Gastroesophageal sphincter (tissue), 4 donors: ENCODE measurements around the gene PSMC3. TPM values are rescaled to one million over a fixed set of nuclear protein-coding genes. Genes with fewer than 3 reads are reported as not detected.

Experiments used
- ATAC-seq: fragments of 150-250 bp; one replicate; pipeline ENCODE4 v1.9.1; 2016; ENCODE audit warnings: mild to moderate bottlenecking, moderate library complexity
- H3K27ac ChIP-seq, 4 donors: fragments of 200-600 bp; sonication (generic) in 3 of 4; 1 replicate in 3 of 4; 2 replicates in 1 of 4; pipeline ENCODE4 v1.5.1; 2016 to 2019
- H3K27me3 ChIP-seq: fragments of 200-600 bp; sonication (generic); one replicate; pipeline ENCODE4 v1.5.1; 2019
- H3K36me3 ChIP-seq, 2 donors: fragments of 200-600 bp; sonication (generic); one replicate each; pipeline ENCODE4 v1.5.1; 2019; ENCODE audit warnings: control low read depth in 1 of 2
- H3K4me1 ChIP-seq, 3 donors: fragments of 200-600 bp; sonication (generic); 1 replicate in 2 of 3; 2 replicates in 1 of 3; pipeline ENCODE4 v1.5.1; 2016 to 2019; ENCODE audit warnings: control low read depth in 2 of 3
- H3K4me3 ChIP-seq, 2 donors: fragments of 200-600 bp; sonication (generic); one replicate each; pipeline ENCODE4 v1.5.1; 2019; ENCODE audit warnings: mild to moderate bottlenecking in 1 of 2, moderate library complexity in 1 of 2
- H3K9me3 ChIP-seq, 3 donors: fragments of 200-600 bp; sonication (generic); one replicate each; pipeline ENCODE4 v1.5.1; 2017 to 2019; ENCODE audit warnings: control low read depth in 2 of 3
- CTCF ChIP-seq, 4 experiments: fragments of 200-600 bp in 2 of 4; fragments of 450-650 bp in 2 of 4; sonication (generic) in 1 of 4; IDR thresholded peaks; one replicate each; pipeline ENCODE4 v1.5.1; 2017 to 2019; ENCODE audit warnings: antibody characterized with exemption in 4 of 4, mild to moderate bottlenecking in 2 of 4, moderate library complexity in 2 of 4
- EP300 ChIP-seq: sonication (generic); formaldehyde crosslinking; IDR thresholded peaks from one replicate; pipeline ENCODE4 v1.6.1; 2017; ENCODE audit warnings: antibody characterized with exemption, mild to moderate bottlenecking
- POLR2A ChIP-seq, 2 donors: fragments of 450-650 bp; IDR thresholded peaks; one replicate each; pipeline ENCODE4 v1.6.1; 2017; ENCODE audit warnings: antibody characterized with exemption in 2 of 2, mild to moderate bottlenecking in 2 of 2, moderate library complexity in 1 of 2
- POLR2AphosphoS5 ChIP-seq: sonication (generic); formaldehyde crosslinking; IDR thresholded peaks from one replicate; pipeline ENCODE4 v1.6.1; 2017; ENCODE audit warnings: antibody characterized with exemption
- WGBS, 2 donors: methylation state at CpG; one replicate each; pipeline ENCODE4 v1.1.5; 2018; ENCODE audit warnings: low coverage in 1 of 2; 5-methylcytosine and 5-hydroxymethylcytosine counted together
- total RNA-seq, 4 donors: library from RNA; depleted of rRNA; stranded (reverse); fragments of >200 nt; gene quantifications; one replicate each; pipeline ENCODE4 v1.1.0, GENCODE V29; 2016

Gene PSMC3
- total RNA-seq, 4 donors from 2014 or later, result 169 to 194 (median 179) TPM

DNA sequence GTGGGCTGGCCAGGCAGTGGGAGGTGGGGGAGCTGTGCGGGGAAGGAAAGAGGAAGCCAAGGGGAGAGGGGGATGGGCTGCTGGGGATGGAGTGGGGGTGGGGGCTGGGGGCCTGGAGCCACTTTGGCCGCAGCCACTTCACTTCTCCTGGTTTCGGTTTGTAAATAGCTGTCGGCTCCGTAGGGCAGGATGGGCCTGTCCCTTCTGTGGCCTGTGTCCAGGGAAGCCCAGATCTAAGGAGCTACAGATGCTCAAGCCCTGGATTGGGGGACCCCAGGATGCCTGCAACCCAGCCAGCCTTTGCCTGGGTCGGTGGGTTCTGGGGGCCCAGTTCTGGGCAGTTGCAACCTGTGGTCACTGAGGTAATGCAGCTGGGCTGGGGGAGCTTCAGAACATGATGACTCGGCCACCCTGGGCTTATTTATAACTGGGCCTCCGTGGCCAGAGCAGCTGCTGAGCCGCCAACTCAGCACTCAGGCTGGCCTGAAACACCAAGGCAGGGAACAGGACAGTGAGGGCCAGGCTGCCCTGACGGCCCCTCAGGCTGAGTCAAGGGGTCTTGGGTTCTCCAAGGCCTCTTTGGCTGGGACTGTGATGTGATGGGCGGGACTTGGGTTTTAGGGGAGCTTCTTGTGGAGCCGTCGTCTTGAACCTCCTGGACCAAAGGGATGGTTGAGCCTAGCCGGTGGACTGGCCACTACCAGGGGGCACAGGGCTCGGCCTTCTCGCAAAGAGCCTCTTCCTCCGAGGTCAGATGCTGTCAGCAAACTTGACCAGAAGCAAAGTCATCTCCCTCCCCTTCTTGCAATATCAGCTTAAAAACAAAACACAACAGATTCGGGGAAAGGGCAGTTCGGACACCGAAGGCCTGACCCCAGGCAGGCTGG, 32.8 kb downstream of the PSMC3 start:
- no peaks in the 10 kb centered on the region for H3K36me3 ChIP-seq
- H3K27ac ChIP-seq, result peak overlapping the region in 3 of 4 donors; percentile 77 to 85 (median 84)
- H3K4me1 ChIP-seq, result peaks cover 0 to 10% (median 0%) of the 10 kb centered on the region in 3 donors
- H3K9me3 ChIP-seq, result no peaks in the 10 kb centered on the region
- H3K4me3 ChIP-seq, result no peak overlapping the region
- ATAC-seq, result peak; percentile 42
- WGBS, 2 donors, result 55% methylated on average over 2 of the region's 20 CpGs; no CpG with 5 or more reads in 1 of the 2 donors
- H3K27me3 ChIP-seq, result no peaks in the 10 kb centered on the region
- TF ChIP-seq CTCF (IDR thresholded peaks at IDR 0.05), result no peak
- TF ChIP-seq POLR2A (IDR thresholded peaks at IDR 0.05), result no peak
- TF ChIP-seq EP300, result no peak
- TF ChIP-seq POLR2AphosphoS5, result no peak

DNA sequence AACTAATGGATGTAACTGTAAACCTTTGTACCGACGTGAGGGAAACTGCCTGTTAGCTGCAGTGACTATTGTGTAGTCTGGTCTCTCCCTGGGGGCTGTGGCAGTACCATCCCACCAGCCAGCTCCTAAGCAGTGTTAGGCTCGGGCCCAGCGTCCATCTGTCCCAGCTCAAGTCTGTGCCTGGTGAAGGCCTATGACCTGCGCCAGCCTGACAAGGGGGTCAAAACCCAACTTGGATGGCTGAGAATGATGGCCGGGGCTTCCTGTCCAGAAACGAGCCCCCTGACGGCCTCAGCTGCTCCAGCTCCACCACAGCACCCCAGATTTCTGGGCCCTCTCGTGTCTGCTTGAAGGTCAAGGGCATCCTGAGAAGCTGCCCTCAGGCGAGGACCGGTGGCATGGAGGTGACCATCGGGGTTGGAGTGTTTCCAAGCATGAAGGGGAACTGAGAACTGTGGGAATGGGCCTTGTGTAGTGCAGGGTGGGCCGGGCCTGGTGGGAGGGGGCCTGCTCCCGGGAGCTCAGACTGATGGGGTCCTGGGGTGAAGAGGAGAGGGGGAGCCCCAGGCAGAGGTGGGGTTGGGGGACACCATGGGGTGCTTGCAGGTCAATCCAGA, 33.6 kb downstream of the PSMC3 start:
- no peaks in the 10 kb centered on the region for H3K9me3 ChIP-seq
- no peak overlapping the region for H3K4me3 ChIP-seq
- ATAC-seq, result no peak
- peaks cover 0 to 10% (median 0%) of the 10 kb centered on the region in 3 donors for H3K4me1 ChIP-seq
- peak overlapping the region in 3 of 4 donors; percentile 77 to 85 (median 84) for H3K27ac ChIP-seq
- WGBS, 2 donors, result 100% methylated on average over 3 of the region's 14 CpGs; no CpG with 5 or more reads in 1 of the 2 donors
- H3K36me3 ChIP-seq, result no peaks in the 10 kb centered on the region
- no peak for TF ChIP-seq POLR2AphosphoS5
- no peak for TF ChIP-seq POLR2A (IDR thresholded peaks at IDR 0.05)
- TF ChIP-seq EP300, result no peak
- TF ChIP-seq CTCF (IDR thresholded peaks at IDR 0.05), result no peak
- no peaks in the 10 kb centered on the region for H3K27me3 ChIP-seq

DNA sequence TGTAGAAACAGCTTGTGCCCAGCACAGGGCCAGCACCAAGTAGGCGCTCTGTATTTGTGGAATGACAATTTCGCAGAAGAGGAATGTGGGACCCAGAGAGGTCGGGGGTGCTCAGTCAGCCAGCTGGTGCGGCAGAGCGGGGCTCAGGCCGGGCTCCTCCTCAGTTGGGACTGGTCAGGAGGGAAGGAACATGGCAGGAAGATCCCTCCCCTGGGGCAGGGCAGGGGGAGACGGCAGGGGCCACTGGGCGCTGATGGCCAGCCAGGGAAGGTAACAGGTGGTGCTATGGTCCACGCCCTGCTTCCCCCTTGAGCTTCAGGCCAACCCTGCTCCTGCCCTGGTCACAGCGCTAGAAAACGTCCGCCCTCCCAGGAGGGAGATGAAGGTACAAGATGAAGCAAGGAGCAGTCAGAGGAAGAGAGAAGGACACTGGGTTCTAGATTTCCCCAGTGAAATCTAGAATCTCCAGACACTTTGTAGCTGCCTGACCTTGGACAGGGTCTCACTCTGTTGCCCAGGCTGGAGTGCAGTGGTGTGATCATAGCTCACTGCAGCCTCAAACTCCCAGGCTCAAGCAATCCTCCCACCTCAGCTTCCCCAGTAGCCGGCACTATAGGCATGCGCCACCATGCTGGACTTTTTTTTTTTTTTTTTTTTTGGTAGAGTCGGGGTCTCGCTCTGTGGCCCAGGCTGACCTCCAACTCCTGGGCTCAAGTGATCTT, 34.4 kb downstream of the PSMC3 start:
- no peak for ATAC-seq
- 74 to 92% methylated on average over 2 to 6 of the region's 16 CpGs for WGBS, 2 donors
- H3K4me1 ChIP-seq, result peaks cover 0 to 10% (median 0%) of the 10 kb centered on the region in 3 donors
- H3K27me3 ChIP-seq, result no peaks in the 10 kb centered on the region
- H3K9me3 ChIP-seq, result no peaks in the 10 kb centered on the region
- peak overlapping the region in 2 of 4 donors; percentile 54 to 84 for H3K27ac ChIP-seq
- H3K36me3 ChIP-seq, result no peaks in the 10 kb centered on the region
- no peak overlapping the region for H3K4me3 ChIP-seq
- TF ChIP-seq EP300, result no peak
- no peak for TF ChIP-seq CTCF (IDR thresholded peaks at IDR 0.05)
- no peak for TF ChIP-seq POLR2A (IDR thresholded peaks at IDR 0.05)
- no peak for TF ChIP-seq POLR2AphosphoS5

DNA sequence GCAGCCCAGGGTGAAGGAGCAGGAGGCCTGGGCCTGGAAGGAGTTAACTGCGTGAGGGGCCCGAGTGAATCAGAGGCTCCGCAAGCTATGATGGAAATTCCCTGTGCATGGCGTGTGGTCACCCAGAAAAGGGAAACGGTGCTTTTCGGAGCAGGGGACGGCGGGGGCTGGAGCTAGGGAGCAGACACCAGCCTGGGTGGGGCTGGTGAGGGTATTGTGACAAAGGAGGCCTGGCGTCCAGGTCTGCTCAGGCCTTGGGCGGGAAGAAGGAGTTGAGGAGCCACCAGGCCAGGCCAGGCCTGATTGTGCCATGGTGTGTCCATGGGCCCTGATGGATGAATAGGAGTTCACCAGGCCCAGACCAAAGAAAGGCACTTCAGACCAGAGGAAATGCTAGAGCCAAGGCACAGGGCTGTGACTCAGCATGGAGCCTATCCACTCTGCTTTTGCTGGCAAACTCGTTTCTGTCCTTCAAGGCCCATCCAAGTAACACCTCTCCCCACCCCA, 35.1 kb downstream of the PSMC3 start:
- H3K27ac ChIP-seq, result peak overlapping the region in 2 of 4 donors; percentile 54 to 84
- 56 to 79% methylated on average over 5 to 9 of the region's 11 CpGs for WGBS, 2 donors
- no peak for ATAC-seq

DNA sequence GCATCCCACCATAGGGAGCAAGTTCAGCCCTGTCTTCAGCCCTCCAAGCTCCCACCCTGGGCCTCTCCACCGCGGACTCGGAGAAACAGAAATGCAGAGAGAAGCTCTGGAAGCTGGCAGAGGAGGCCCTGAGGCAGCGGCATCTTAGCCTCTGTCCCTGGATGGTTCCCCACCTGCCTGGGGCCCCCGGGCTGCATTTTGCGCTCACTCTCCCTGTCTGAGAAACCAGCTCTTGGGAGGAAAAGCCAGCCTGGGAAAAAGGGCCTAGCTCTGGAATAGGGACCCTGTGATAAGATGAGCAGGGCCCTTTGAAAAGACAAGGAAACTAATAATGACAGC, 35.8 kb downstream of the PSMC3 start:
- Histone ChIP-seq H3K4me3 (no peak overlapping the region), H3K36me3 (no peaks in the 10 kb centered on the region), H3K27ac (peak overlapping the region in 1 of 4 donors; percentile 84), H3K27me3 (no peaks in the 10 kb centered on the region), H3K4me1 (peaks cover 0 to 5% (median 0%) of the 10 kb centered on the region in 3 donors), H3K9me3 (no peaks in the 10 kb centered on the region)
- TF ChIP-seq EP300, result no peak
- TF ChIP-seq POLR2AphosphoS5, result no peak
- TF ChIP-seq POLR2A (IDR thresholded peaks at IDR 0.05), result no peak
- no peak for TF ChIP-seq CTCF (IDR thresholded peaks at IDR 0.05)
- ATAC-seq, result no peak
- 100% methylated on average over 1 of the region's 6 CpGs; no CpG with 5 or more reads in 1 of the 2 donors for WGBS, 2 donors

More for the DNA sequence above, 35.1 kb downstream of the PSMC3 start:
- Histone ChIP-seq H3K4me1 (peaks cover 0 to 10% (median 0%) of the 10 kb centered on the region in 3 donors), H3K36me3 (no peaks in the 10 kb centered on the region), H3K9me3 (no peaks in the 10 kb centered on the region), H3K4me3 (no peak overlapping the region), H3K27me3 (no peaks in the 10 kb centered on the region)
- TF ChIP-seq POLR2AphosphoS5, result no peak
- TF ChIP-seq EP300, result no peak
